GM21528 (cell line): ENCODE results near the gene PPP1R9B.

ENCODE experiments used
- ATAC-seq: cut with Tn5 transposase; IDR thresholded peaks from one replicate; pipeline ENCODE4 v1.9.1; 2021; ENCODE audit warnings: mild to moderate bottlenecking, moderate library complexity; ENCODE audit not compliant: unreplicated experiment, low FRiP score

Gene PPP1R9B, protein sequence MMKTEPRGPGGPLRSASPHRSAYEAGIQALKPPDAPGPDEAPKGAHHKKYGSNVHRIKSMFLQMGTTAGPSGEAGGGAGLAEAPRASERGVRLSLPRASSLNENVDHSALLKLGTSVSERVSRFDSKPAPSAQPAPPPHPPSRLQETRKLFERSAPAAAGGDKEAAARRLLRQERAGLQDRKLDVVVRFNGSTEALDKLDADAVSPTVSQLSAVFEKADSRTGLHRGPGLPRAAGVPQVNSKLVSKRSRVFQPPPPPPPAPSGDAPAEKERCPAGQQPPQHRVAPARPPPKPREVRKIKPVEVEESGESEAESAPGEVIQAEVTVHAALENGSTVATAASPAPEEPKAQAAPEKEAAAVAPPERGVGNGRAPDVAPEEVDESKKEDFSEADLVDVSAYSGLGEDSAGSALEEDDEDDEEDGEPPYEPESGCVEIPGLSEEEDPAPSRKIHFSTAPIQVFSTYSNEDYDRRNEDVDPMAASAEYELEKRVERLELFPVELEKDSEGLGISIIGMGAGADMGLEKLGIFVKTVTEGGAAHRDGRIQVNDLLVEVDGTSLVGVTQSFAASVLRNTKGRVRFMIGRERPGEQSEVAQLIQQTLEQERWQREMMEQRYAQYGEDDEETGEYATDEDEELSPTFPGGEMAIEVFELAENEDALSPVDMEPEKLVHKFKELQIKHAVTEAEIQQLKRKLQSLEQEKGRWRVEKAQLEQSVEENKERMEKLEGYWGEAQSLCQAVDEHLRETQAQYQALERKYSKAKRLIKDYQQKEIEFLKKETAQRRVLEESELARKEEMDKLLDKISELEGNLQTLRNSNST

DNA sequence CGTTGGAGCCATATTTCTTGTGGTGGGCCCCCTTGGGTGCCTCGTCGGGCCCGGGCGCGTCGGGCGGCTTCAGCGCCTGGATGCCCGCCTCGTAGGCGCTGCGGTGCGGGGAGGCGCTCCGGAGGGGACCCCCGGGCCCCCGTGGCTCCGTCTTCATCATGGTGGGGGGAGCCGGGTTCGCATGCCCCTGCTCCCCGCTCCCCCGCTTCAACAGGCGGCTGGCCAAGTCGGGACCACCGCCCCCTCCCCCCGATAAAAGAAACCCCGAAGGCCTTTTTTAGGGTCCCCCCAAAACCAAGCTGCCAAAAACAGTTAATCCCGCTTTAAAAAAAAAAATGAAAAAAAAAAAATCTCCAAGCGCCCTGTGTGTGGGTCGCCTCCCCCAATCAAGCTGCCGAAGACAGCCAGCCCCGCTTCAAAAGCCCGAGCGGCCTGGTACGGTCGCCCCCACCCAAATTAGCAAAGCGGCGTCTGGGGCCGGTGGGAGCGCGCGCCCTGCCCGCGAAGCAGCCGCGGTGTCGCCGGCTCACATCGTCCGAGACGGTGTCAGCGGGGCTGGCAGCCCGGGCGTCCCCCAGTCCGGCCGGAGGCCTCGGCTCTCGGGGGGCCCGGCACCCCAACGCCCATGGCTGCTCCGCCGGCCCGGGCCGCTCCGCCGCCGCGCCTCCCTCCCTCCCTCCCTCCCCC, at the start of gene PPP1R9B:
TSS of gene PPP1R9B (minus strand) at position 324 of the 687 bp plus-strand sequence. CDS start at position 160, 164 bp downstream.
- ATAC-seq, result no peak

DNA sequence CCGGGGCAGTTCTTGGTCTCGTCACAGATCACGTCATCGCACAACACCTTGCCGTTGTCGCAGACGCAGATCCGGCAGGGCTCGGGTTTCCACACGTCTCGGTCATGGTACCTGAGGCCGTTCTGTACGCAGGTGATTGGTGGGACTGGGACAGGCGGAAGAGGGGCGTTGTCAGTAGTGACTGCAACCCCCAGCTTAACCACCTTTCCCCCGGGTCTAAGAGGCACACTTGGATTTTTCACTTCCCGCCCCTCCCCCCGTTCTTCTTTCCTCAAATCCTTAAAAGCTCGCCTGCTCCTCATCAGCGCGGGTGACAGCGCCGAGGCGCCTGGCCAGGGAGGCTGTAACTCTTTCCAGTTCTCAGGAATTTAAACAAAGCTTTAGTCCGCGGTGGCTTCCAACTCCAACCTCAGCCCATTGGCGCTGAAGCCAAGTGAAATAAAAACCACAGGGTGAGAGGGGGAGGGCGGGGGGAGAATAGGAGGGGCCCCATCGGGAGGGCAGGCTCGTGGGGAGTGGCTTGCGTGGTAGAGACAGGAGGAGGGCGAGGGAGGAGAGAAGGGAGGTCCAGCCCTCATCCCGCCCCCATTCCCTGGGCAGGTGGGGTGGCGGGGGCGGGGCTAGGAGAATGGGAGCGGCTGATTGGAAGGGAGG, 49.5 kb upstream of the PPP1R9B start:
- ATAC-seq, result no peak

- no peak for ATAC-seq
Observed at GRCh38 chr17:50199211-50199802, 48.8 kb upstream of the PPP1R9B start.

DNA sequence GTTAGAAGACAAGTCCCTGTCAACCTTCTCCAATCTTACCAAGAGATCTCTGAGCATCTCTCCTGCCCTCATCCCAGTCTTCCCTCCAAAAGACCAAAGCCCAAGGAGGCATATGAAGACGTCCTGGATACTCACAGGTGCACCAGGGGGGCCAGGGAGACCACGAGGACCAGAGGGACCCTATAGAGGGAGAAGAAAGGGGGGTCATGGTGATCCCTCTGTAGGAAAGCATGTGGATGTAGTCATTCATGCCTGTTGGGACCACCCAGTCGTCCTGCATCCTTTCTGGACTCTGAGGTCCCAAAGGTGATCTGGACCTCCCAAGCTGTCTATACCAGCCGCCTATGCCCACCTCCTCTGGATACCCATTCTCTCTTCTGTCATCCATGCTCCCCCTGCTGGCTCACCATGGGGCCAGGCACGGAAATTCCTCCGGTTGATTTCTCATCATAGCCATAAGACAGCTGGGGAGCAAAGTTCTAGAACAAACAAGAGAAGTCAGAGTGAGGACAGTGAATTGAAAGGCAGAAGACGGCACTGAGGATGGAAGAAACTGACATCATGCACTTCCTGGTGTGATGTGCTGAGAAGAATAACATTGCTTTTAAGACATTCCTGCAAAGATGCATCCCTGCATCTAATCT, 47.7 kb upstream of the PPP1R9B start:
- no peak for ATAC-seq

DNA sequence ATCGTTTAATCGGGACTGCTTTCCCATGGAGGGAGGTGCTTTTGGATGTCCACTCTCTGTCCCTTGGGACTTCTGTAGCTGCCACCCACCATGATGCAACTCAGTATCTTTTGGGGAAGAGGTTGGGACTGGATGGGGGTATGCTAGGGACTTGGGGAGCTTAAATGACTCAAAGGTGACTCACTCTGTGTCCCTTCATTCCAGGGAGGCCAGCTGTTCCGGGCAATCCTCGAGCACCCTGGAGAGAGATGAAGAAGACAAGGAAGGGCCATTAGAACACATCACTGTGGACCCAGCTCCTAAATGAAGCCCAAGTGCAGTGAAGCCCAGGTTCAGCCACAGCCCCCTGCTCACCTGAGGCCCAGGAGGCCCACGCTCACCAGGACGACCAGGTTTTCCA, 46.3 kb upstream of the PPP1R9B start:
- ATAC-seq, result no peak

- no peak for ATAC-seq
Observed at GRCh38 chr17:50196036-50196435, 45.6 kb upstream of the PPP1R9B start.

- no peak for ATAC-seq
Observed at GRCh38 chr17:50194934-50195865, 44.7 kb upstream of the PPP1R9B start.

- ATAC-seq, result no peak
Observed at GRCh38 chr17:50194140-50194933, 43.9 kb upstream of the PPP1R9B start.

DNA sequence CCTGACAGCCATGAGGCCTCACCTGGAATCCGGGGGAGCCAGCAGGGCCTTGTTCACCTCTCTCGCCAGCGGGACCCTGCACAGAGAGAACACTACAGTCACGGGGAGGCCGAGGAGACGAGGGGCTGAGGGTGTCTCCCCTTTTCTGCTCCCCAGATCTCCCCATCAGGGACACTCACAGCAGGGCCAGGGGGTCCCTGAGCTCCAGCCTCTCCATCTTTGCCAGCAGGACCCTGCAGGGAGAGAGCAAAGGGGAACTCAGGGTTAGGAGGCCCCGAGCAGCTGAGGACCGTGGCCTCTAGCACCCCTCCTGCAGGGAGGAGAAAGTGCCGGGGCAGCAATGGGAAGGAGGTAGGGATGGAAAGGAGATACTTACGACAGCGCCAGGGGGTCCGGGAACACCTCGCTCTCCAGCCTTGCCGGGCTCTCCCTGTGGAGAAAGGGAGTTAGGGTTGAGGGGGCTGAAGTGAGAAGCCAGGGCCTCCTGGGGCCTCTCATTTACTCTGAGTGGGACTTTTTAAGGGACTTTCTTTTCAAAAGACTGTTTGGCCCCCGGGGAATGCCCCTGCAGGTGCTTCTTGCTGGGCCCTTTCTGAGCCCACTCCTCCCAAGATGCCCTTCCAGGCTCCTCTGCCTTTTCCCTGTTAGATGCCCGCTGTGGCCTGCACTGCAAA, 42.3 kb upstream of the PPP1R9B start:
- no peak for ATAC-seq

DNA sequence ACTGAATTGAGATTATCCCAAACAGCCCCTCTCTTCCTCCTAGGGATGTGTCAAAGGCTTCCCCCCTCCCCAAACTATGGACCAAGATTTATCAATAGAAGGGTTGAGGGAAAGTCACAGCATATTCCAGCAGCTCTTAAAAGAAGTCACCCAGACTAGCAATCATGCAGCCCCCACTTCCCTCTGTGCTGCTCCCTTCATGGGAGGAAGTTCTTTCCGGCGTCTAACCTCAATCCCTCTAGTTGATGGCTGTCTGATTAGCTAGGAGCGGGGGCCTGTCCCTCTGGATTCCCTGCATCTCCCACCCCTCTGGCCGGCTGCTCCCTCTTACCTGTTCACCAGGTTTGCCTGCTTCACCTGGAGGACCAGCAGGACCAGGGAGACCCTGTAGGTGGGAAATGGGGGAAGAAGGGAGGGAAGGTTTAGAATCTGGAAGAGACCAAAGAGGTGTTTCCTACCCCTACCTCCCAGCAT, 41.7 kb upstream of the PPP1R9B start:
- no peak for ATAC-seq

DNA sequence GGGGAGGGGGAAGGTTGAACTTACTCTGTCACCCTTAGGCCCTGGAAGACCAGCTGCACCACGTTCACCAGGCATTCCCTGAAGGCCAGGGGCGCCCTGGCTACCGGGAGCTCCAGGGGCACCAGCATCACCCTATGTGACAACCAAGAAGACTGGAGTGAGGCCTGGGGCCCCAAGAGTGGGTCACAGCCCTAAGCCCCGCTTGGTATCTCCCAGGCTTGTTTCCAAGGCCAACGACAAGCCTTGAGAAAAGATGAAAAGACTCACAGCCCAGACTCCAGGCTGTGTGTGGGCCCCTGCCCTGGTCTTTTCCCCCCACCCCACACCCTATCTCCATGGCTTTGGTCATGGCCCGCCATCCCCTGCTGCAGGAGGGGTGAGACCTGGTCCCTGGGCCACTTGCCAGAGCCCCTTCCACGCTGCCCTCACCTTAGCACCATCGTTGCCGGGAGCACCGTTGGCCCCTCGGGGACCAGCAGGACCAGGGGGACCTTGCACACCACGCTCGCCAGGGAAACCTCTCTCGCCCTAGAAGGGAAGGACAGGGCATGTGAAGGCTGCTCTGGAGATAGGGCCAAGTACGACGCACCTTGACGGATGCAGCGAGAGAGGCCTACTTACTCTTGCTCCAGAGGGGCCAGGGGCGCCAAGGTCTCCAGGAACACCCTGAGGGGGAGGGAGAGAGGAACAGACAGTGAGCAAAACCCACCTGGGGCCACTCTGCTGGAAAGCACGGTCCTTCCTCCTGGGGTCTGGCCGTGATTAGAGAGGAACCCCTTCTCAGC, 41.1 kb upstream of the PPP1R9B start:
- no peak for ATAC-seq

DNA sequence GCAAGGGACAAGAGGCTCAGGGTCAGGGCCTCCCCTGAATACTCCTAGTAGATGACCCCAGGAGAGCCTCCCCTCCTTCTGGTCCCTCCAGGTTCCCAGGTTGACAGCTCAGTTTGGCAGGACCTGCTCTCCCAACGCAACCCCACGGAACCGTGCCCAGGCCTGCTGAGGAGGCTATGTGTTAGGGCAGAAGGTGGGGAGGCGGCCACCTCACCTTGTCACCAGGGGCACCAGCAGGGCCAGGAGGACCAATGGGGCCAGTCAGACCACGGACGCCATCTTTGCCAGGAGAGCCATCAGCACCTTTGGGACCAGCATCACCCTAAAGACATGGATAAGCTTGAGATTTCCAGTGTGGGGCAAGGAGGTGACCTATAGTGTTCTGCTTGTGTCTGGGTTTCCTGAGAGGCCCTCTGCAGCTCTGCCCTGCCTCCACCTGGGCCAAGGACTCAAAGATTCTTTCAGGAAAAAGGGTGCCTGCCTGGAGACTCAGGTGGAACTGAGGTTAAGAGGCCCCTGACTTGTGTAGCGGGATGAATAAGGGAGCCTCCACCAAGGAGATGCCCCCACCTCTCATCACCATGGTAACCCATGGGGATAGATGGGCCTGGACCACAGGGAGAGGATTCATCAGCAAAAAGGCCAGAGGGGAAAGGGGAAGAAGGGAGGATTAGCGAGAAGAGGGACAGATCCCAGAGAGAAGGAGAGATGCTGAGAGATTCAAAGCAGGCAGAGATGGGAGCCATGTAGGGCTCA, 40.3 kb upstream of the PPP1R9B start:
- no peak for ATAC-seq

DNA sequence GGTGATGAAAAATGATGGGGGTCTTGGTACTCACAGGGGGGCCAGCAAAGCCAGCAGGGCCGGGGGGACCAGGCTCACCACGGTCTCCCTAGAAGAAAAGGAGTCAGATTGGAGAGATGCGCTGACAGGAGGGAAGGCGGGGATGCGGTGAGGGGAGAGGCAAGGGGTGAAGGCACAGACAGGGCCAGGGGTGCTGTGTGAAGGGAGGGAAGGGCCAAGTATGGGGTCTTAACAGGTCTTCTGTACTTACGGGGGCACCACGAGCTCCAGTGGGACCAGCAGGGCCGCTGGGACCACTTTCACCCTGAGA, 39.8 kb upstream of the PPP1R9B start:
- ATAC-seq, result no peak

- ATAC-seq, result no peak
Observed at GRCh38 chr17:50189550-50190292, 39.2 kb upstream of the PPP1R9B start.

DNA sequence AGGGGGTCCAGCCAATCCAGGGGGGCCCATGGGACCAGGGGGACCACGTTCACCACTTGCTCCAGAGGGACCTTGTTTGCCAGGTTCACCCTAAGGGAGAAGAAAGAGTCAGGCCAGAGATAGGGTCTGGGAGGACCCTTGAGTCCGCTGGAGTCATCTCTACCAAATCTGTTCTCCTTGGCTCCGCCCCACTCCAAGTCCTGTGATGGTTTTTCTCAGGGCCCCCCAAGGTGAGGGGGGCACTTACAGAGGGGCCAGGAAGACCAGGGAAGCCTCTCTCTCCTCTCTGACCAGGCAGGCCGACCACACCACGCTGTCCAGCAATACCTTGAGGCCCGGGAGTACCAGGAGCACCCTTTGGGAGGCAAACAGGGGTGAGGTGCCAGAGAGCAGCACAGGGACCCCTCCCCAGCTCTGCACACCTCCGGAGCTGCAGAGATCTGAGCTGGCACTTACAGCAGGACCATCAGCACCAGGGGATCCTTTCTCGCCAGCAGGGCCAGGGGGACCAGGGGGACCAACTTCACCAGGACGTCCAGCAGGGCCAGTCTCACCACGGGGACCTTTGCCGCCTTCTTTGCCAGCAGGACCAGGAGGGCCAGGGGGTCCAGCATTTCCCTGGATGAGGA, 38.6 kb upstream of the PPP1R9B start:
- ATAC-seq, result no peak
